GM18951 (cell line): Measurements from ENCODE around the gene RNU7-1.

ENCODE experiments used
- POLR2A ChIP-seq: IDR thresholded peaks from 4 replicates; pipeline ENCODE4 v1.6.1; 2011; ENCODE audit warnings: mild to moderate bottlenecking; ENCODE audit not compliant: insufficient read length, insufficient read depth; ENCODE audit errors: extremely low read depth
- in situ Hi-C: fragments of 300-500 bp; cut with MboI; formaldehyde crosslinking; loops from one replicate; pipeline ENCODE4 v1.12.0; 2022; ENCODE audit warnings: low sequenced_read_pairs, mixed read lengths, inconsistent platforms; ENCODE audit not compliant: unreplicated experiment

The RNU7-1 gene

DNA sequence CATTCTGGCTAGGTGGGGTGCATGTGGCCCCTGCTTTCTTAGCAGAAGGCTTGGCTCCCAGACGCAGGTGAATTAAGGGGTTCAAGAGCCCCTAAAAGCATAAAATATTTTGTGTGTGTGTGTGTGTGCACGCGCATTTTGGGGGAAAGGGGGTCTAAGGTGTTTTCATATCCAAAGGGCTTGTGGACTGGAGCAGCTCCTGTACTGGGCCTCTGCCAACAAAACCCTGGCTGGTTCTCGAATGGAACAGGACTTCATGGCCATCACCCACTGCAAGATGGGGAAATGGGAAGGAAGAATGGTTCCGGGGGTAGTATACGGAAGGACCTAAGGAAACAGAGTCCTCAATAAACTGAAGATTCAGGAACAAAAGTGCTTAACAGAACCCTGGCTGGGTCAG is 19.8 kb upstream of the RNU7-1 start:
- in situ Hi-C loops: no loop called here
- no peak for TF ChIP-seq POLR2A

DNA sequence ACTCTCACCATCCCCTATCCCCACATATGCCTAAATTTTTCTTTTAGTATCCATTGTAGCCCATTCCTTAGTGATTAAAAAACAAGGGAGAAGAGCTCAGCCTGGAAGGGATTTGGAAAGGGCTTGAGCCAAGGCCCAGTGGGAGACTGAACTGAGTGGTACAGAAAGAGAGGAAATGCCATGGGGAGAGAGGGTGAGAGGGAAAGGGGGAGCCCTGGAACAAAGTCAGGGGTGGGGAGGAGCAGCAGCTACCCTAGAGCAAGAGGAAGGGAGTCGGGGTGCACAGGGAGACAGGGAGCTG is 18.4 kb upstream of the RNU7-1 start:
- in situ Hi-C loops: no loop called here
- TF ChIP-seq POLR2A: no peak

DNA sequence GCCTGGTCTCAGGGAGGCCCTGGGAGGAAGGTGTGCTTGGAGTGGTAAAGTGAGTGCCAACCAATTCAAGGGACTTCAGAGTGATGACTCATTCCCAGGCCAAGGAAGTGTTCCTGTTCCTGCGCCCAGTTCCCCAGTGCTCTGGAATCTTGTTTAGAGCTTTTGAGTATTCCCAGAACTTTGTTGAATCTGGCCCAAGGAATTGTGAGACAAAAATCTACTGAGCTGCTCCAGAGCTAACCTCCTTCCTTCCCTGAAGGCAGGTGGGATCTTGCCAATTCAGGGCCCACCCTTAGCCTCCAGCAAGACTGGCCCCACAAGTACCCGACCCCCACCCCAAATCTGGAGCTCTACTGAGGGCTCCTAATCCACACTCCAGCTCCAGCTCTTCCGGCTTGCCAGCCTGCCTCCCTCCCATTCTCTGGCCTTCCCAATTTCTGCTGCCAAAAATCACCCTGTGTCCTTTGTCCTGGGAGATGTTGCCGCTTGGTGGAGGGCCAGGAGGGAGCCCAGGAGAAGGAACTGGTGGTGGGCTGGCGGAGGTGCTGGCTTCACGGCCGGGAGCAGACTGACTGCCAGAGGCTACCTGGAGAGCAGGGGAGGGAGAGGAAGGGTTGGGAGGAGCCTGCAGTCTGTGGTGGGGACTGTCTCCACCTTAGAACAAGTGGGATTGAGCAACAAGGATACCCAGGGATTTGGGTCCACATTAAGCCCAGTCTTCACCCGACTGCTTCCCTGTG is 17.9 kb upstream of the RNU7-1 start:
- in situ Hi-C loops: no loop called here
- no peak for TF ChIP-seq POLR2A

DNA sequence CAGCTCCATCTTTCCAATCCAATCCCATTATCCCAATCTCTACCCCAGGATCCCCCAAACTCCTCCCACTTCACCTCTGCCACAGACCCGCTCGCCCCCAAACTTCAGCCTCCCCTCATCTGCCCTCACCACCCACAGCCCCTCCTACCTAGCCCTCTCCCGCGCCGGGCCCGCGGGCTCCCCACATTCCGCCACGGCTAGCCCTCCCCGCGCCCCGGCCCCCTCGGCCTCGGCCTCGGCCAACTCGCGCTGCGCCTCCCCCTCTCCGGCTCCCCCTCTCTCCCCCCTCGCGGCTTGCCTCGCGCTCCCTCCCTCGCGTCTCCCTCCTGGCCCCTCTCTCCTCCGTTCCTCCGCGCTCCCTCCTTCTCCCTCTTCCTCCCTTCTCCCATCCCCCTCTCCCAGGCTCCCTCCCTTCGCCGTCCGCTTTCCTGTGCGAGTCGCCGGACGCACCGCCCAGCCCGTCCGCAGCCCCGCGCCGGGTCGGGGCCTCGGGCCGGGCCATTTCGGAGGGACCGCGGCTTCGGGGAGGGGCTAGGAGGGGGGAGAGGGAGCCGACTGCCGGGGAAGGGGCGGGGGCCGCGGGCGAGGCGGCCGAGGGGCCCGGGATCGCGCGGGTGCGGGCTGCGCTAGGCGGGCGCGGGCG is 16.1 kb upstream of the RNU7-1 start, which contains the start of gene ATN1:
TSS of gene ATN1 (plus strand) at position 581 of the 643 bp plus-strand sequence. CDS start 6,043 bp downstream, outside the sequence.
- in situ Hi-C loops: no loop called here

GRCh38 chr12:6928022-6928702 is 15.5 kb upstream of the RNU7-1 start:
- in situ Hi-C loops: no loop called here
- TF ChIP-seq POLR2A: no peak

More for the DNA sequence above, 16.1 kb upstream of the RNU7-1 start, which contains the start of gene ATN1:
- TF ChIP-seq POLR2A: peak; percentile 50

GRCh38 chr12:6928703-6929407 is 14.8 kb upstream of the RNU7-1 start:
- in situ Hi-C loops: no loop called here
- TF ChIP-seq POLR2A: no peak

DNA sequence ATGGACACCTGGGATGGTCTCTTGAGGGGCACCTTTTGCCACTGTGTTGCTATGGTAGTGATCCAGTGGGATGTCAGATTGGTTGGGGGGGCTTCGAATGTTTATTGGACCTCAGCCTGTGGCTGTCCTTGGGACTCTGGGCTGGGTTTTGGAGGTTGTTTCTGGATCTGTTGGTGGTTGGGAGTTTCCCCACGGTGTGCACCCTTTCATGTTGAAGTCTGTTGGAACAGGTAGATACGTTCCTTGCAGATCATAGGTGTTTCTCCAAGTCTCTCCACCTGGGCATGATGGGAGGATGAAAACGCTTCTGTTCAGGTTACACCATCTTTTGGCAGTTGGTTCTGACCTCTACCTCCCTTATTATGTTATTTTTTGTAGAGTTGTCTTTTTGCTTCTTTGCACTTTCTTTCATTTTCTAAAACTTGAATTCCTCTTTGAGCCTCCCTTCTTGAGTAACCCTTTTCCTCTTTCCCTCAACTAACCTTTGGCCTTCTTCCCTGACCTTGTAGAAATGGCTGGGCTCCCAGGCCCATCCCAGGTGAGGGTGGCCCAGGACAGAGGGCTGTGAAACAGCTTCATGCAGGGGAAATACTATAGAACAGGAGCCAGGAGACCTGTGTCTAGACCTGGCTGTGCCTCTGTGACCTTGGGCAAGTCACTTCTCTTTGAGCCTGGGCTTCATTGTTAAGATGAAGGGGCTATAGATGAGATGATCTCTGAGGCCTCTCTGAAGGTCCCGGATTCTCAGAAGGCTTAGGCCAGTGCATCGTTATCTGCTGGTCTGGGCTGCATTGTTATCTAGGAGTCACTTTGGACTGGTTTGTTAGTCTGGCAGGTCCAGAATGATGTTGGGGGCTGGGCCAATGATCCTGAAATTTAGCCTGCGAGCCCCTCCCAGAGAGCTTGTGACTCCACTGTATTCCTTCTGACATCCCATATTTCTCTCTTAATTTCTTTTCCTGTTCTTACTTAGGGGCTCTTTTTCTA is 13.9 kb upstream of the RNU7-1 start:
- in situ Hi-C loops: no loop called here

GRCh38 chr12:6932766-6933165 is 10.8 kb upstream of the RNU7-1 start:
- no peak for TF ChIP-seq POLR2A
- in situ Hi-C loops: no loop called here

More for the DNA sequence above, 13.9 kb upstream of the RNU7-1 start:
- no peak for TF ChIP-seq POLR2A

DNA sequence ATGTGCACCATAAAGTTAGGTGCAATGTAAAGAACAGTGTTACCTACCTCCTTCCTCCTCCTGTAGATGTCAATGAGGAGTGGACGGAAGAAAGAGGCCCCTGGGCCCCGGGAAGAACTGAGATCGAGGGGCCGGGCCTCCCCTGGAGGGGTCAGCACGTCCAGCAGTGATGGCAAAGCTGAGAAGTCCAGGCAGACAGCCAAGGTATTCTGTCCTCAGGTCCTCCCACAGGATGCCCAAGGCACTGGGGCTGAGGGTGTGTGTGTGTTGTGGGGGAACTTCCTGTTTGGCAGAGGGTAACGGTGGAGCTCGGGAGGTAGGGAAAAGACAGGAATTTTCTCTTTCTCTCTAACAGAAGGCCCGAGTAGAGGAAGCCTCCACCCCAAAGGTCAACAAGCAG is 9.5 kb upstream of the RNU7-1 start:
- in situ Hi-C loops: no loop called here

DNA sequence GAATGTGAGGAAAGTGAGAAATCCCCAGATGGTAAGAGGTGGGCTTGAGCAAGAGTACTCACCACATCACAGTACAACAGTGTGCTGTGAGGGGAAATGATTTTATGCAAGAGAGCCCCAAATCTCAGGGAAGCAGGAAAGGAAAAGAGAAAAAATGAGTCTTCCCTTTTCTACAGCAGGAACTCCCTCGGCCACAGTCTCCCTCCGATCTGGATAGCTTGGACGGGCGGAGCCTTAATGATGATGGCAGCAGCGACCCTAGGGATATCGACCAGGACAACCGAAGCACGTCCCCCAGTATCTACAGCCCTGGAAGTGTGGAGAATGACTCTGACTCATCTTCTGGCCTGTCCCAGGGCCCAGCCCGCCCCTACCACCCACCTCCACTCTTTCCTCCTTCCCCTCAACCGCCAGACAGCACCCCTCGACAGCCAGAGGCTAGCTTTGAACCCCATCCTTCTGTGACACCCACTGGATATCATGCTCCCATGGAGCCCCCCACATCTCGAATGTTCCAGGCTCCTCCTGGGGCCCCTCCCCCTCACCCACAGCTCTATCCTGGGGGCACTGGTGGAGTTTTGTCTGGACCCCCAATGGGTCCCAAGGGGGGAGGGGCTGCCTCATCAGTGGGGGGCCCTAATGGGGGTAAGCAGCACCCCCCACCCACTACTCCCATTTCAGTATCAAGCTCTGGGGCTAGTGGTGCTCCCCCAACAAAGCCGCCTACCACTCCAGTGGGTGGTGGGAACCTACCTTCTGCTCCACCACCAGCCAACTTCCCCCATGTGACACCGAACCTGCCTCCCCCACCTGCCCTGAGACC is 8.0 kb upstream of the RNU7-1 start:
- in situ Hi-C loops: no loop called here
- TF ChIP-seq POLR2A: no peak

More for the DNA sequence above, 9.5 kb upstream of the RNU7-1 start:
- no peak for TF ChIP-seq POLR2A

DNA sequence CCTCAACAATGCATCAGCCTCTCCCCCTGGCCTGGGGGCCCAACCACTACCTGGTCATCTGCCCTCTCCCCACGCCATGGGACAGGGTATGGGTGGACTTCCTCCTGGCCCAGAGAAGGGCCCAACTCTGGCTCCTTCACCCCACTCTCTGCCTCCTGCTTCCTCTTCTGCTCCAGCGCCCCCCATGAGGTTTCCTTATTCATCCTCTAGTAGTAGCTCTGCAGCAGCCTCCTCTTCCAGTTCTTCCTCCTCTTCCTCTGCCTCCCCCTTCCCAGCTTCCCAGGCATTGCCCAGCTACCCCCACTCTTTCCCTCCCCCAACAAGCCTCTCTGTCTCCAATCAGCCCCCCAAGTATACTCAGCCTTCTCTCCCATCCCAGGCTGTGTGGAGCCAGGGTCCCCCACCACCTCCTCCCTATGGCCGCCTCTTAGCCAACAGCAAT is 7.4 kb upstream of the RNU7-1 start:
- TF ChIP-seq POLR2A: no peak
- in situ Hi-C loops: no loop called here
